Ramos (cell line): ENCODE measurements around the gene TVP23A.
"Not testable (repeated sequence)": the region's sequence is repeated elsewhere in the genome, so short reads cannot be mapped to it uniquely, and the experiment has no call there.

ENCODE experiments used
- in situ Hi-C: fragments of 300-500 bp; cut with MboI; formaldehyde crosslinking; loops from one replicate; pipeline ENCODE4 v1.14.3; 2022; ENCODE audit warnings: low sequenced_read_pairs; ENCODE audit not compliant: unreplicated experiment

TVP23A gene

GRCh38 chr16:10836174-10836853, 17.7 kb upstream of the TVP23A start:
- in situ Hi-C loops: no loop called here

- in situ Hi-C loops: no loop called here
These were observed 16.8 kb upstream of the TVP23A start for GRCh38 chr16:10835281-10835931.

- in situ Hi-C loops: no loop called here
These were observed 16.2 kb upstream of the TVP23A start for GRCh38 chr16:10834766-10835165.

- in situ Hi-C loops: no loop called here
These were observed 15.5 kb upstream of the TVP23A start for GRCh38 chr16:10834130-10834529.

- in situ Hi-C loops: no loop called here
These were observed 14.7 kb upstream of the TVP23A start for GRCh38 chr16:10833271-10833670.

GRCh38 chr16:10831894-10832886, 13.6 kb upstream of the TVP23A start:
- in situ Hi-C loops: no loop called here

- in situ Hi-C loops: not testable (repeated sequence)
These were observed 11.6 kb upstream of the TVP23A start for GRCh38 chr16:10830240-10830639.

- in situ Hi-C loops: not testable (repeated sequence)
These were observed 10.9 kb upstream of the TVP23A start for GRCh38 chr16:10829390-10830098.

GRCh38 chr16:10828851-10829366, 10.3 kb upstream of the TVP23A start:
- in situ Hi-C loops: no loop called here

- in situ Hi-C loops: no loop called here
These were observed 9.2 kb upstream of the TVP23A start for GRCh38 chr16:10827691-10828341.

GRCh38 chr16:10824111-10824893, 5.7 kb upstream of the TVP23A start:
- in situ Hi-C loops: no loop called here

GRCh38 chr16:10822702-10823101, 4.1 kb upstream of the TVP23A start:
- in situ Hi-C loops: no loop called here

GRCh38 chr16:10820546-10820945, 2.0 kb upstream of the TVP23A start:
- in situ Hi-C loops: no loop called here

GRCh38 chr16:10817514-10817913, 1.1 kb downstream of the TVP23A start:
- in situ Hi-C loops: no loop called here

- in situ Hi-C loops: no loop called here
These were observed 5.5 kb downstream of the TVP23A start for GRCh38 chr16:10813099-10813455.

GRCh38 chr16:10812312-10813098, 6.1 kb downstream of the TVP23A start:
- in situ Hi-C loops: no loop called here

GRCh38 chr16:10809706-10810105, 8.9 kb downstream of the TVP23A start:
- in situ Hi-C loops: no loop called here

GRCh38 chr16:10808850-10809249, 9.7 kb downstream of the TVP23A start:
- in situ Hi-C loops: no loop called here
